HG03097 (cell line): ENCODE measurements around the gene CDC40.

ENCODE experiments used
- ATAC-seq: cut with Tn5 transposase; IDR thresholded peaks from one replicate; pipeline ENCODE4 v1.9.1; 2021; ENCODE audit not compliant: unreplicated experiment, low FRiP score

Gene CDC40

DNA sequence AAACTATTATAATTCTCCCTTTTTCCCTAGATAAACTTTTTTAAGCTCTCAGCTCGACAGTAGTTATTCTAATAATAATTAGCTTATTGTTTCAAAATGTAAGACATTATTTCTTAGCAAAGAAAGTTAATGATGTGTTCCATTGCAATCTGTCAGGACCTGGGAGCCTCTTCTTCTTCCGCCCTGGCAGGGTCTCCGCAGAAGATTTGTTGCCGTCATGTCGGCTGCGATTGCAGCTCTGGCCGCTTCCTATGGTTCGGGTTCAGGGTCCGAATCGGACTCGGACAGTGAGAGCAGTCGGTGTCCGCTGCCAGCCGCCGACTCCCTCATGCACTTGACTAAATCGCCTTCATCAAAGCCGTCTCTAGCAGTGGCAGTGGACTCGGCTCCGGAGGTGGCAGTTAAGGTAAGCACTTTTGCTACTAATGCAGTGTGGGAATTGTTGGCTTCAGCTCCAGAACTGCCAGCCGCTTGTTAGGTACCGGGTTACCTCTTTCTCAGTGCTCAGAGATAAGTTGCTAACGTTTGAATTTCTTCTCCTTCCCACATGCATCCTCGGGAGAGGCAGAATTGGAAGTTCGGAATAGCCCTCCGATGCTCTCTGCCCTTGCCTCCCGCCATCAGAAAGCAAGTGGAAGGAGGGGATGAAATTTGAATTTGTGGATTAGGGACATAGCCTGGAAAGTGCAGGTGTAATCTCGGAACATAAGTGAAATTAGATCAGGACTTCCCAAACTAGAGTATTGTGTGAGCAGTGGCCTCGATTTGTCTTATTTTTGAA, at the start of gene CDC40:
CDC40 (plus strand) TSS at position 200 of the 781 bp plus-strand sequence; CDS start at position 218, 18 bp downstream.
- ATAC-seq: peak; percentile 40

DNA sequence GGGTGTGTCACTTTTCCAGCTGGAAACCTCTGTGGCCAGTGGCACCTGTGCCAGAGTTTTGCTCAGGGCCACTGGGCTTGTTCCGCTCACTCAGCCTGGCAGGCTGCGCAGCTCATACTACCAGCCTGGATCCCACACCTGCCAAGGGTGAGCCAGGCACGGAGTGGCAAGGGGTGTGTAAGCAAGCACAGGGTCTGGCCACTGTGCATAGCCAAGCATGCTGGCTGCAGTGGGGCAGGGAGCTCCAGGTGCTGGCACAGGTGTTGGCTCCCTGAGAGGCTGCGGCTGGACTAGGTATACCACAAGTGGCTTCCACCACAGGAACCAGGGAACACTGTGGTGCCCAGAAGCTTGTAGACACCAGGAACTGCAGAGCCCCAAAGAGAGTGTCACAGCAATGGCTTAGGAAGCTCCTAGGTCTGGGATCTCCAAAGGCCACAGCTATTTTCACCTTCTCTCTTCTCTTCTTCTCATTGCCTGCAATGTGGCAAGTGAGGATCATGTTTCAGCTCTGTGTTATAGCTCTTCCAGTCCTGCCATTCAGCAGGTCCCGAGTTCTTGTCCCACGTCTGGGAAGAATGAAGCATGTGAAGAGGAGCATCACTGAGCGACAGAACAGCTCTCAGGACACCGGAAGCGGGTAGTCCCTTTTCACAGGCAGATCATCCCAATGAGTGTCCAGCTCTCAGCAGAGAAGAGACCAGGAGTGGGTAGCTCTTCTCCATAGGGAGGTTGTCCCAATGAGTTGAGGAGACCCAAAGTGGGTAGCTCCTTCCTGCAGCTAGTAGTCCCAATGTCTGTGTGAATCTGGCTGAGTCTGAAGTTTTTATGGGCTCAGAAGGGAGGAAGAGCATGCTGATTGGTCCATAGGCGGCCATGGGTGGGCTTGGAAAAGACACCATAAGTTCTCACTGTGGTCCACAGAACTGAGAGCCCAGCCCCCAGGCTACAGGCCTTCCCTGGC, 42.0 kb upstream of the CDC40 start:
- no peak for ATAC-seq

DNA sequence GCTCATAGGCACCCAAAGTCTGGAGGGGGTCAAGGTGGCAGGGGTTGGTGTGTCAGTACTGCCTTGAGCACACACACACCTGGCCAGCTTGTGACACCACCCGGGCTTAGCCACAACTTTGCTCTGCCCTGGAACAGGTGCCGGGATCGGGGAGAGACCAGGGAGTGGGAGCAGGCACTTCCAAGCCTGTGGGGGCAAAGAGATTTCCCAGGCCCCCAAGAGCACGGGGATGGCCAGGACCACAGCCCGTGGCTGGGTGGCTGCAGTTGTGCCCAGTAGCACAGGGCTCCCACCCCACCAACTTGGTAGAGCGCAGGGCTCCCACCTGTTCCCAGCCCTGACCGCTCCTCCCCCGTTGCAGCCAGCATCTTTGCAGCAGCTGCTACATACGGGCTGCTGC, 41.2 kb upstream of the CDC40 start:
- ATAC-seq: no peak

DNA sequence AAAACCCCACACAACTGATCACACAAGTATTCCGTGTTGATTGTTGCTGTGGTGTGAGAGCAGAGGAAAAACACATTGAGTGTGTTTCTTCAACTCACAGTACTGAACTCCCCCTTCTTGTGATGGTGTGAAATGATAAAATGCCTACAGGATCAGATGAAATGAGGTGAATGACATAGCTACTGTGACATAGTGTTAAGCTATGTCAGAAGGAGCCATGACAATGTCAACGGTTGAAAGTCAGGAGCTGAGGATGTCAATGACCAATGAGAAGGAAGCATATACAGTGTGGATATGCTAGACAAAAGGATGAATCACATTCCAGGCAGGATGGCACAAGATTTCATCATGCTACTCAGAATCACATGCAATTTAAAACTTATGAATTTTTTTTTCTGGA, 39.6 kb upstream of the CDC40 start:
- no peak for ATAC-seq

DNA sequence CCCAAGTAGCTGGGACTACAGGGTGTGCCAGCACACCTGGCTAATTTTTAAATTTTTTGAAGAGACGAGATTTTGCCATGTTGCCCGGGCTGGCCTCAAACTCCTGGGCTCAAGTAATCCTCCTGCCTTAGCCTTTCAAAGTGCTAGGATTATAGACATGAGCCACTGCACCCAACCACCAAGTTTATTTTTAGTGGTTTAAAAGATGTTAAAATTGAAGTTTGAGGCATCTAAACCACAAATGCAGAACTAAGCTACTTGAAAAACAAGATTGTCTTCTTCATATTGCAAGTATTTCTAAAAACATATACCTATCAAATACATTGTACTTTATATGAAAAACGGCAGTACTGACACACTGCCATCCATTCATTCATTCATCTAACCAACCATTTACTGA, 32.4 kb upstream of the CDC40 start:
- no peak for ATAC-seq

DNA sequence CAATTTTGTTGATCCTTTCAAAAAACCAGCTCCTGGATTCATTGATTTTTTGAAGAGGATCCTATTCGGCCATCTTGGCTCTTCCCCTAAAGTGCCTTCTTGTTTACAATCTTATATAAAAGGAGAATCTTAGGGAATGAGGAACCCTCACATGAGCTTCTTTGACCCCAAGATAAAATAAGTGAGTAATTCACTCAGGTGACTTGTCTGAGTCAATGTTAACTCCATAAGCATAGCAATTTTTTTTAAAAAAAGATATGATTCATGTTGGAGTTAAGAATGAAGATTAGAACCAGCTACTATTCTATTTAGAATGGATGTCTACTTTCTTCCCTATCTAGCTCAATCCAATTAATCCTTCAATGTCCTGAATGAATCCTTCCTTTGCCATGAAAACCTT, 21.7 kb upstream of the CDC40 start:
- no peak for ATAC-seq

DNA sequence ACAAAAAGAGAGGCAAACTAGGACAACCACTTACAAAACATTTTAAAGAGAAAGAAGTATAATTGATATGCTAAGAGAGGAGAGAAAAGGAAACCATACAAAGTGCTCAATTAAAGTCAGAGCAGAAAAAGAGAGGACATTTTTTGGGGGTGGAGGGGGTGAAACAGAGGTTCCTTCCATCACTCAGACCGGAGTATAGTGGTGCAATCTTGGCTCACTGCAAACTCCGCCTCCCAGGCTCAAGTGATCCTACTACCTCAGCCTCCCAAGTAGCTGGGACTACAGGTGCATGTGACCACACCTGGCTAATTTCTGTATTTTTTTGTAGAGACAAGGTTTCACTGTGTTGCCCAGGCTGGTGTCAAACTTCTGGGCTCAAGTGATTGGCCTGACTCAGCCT, 10.1 kb upstream of the CDC40 start:
- no peak for ATAC-seq

DNA sequence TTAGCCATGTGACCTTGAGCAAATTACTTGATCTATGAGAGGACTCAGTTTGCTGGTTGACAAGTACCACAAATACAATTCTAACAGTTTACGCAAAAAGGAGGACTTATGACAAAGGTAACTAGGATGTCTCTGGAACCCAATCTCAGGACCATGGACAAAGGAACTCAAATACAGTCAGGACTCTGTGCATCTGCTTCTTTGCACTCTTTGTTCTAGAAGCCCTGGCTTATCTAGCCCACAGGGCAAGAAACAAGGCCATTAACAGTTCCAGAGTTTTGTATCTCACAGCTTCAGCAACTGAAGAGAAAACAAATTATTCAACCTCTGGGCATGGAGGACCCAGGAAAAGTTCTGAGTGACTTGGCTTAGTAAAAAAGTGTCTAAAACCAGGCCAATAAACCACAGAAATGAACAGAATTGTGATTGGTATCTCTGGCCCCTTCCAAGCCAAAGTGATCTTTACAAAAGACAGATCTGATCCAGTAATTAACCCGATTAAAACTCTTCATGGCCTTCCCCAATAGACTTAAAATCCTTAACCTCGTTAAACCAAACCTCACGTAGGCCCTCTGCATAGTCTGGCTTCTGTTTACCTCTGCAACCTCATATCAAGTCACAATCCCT, 6.6 kb upstream of the CDC40 start:
- no peak for ATAC-seq

DNA sequence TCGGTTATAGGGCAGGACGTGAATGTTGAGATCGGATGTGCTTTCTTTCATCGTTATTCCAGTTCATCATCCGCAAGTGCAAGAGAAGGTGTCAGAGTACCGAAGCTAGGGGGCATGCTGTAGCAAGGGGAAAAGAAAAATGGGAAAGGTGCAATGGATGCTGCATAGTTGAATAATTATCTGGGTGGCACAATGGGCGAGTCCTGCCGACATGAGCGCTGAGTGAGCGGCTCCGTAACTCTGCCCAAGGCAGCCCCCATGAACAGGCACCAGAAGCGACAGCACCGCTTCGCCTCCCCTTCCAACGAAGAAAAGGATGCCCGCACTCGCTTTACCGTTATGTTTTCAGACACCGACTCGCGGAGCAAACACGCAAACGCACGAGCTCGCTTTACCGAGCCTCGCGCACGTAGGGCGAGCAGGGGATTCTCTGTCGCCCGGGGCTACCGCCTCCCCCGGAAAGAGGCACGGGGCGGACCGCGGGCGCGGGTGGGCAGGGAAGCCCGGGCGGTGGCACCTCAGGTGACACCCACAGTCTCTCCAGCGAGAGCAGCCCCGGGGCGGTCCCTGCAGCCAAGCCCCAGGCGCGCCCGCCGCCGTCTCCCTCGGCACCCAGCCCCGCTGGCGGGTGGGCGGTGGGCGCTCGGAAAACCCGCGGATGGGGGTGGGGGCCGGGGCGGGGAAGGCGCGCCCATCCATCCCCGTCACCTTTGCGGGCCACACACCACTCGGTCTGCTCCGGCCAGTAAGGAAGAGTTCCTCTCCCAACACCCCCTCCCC, 1.4 kb upstream of the CDC40 start:
- peak; percentile 26 for ATAC-seq

DNA sequence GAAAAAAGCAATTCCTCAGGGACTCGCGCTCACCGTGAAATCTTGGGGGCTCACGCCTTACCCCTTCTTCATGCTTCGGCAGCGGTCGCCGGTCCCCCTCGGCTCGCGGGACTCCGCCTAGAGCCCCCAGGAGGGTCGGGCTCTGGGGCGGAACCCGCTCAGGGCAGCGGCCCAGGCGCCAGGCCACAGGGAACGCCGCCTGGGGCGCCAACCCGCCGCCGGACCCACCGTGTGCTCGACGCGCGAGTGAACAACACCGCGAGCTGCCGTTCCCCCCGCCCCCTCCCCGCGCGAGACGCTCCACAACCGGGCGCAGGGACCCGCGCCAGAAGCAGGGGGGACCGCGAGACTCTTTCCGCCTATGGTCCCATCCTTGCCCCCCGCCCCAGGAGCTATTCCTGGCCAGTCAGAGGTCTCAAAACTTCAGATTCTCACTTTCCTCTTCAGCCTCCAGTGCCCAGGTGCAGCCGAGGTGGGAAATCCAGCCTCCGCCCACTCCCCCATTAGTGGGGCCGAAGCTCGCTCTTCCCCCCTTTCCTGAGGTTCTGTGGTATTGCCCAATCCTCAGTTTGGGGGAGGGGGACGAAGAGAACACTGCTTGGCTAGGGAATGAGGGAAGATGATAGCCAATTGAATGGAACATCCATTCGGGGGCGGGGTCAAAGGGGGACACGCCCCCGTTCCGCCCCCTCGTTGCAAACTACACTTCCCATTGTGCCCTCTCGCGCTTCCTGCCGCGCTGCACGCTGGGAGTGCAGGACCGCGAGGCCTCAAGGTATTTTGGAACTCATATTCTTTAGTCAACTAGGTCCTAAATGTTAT, 610 bp upstream of the CDC40 start, which contains the start of gene WASF1:
WASF1 (minus strand) TSS at position 265 of the 822 bp plus-strand sequence. CDS start 52,069 bp downstream, outside the sequence.
- ATAC-seq: peak; percentile 81

DNA sequence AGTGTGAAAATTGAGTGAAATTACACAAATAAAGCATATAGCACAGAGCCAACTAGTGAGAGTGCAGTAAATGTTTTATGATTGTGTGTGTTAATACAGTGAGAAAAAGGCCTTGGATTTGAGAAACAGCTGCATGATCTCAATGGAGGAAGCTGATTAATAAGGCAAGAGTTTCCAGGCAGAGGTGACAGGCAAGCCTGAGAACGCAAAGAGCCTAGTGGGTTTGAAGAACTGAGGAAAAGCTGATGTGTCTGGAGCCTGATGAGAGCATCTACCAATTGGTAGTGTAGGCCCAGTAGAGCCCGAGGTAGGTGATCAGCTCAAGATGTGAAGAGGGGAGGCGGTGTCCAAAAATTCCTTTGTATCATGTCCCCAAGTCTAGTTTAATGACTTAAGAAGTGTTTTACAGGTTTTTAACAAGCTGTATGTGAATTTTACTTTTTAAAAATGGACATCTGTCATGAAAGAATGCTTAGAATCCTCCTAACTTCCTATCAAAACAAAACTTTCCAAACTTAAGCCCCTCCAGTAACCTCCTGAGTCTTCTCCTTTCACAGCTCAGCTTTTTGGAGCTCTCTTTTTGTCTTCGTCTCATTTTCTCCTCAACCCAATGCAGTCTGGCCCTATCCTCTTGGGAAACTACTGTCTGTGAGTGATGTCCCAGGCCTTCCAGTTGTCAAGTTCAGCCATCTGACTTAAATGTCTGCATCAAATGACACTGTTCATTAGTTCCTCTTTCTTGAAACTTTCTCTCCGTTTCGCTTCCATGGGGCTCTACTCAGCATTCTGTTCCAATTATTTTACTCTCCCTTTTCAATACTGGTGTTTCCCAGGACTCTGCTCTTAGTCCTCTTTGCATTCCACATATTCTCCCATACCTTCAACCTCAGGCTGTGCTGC, 1.2 kb downstream of the CDC40 start:
- no peak for ATAC-seq

DNA sequence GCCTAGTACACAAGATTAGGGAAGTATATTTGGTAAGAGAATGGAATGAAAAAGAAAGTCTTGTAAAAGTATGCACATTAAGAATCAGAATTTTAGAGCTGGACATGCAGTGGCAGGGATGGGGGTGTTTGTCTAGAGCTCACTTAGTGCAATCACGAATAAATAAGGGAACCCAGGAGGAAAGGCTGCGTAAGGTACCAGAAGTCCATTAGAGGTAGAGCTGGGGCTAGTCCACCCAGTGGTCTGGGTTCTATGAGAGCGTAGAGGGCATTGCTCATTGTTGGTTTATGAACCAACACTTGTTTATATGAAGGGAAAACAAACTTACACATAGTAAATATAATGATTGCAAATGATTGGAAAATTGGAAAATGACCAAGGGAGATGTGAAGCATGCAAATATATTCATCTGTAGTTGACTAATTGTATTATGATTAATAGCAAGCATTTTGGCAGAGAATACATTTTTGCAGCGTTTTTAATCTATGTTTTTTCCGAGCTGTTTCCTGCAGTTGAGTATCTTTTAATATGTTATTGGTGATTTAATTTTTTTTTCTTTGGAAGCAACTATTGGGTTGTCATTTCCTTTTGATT, 3.2 kb downstream of the CDC40 start:
- ATAC-seq: no peak

DNA sequence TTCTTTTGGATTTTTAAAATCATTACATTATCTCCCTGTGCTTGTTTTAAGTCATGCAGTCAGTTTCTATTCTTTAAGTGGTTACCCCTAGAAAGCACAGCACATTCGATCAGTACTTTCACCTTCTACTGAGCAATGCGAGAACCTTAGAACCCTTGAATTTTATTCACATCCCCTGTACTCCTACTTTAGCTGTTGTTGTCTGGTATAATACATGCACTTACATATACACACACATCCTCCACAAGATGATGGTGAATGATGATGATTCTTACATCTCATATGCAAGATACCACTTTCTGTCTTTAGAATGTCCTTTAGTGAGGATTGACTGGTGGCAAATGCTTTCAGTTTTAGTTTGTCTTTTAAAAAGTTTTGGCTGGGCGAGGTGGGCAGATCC, 5.7 kb downstream of the CDC40 start:
- ATAC-seq: peak; percentile 46

DNA sequence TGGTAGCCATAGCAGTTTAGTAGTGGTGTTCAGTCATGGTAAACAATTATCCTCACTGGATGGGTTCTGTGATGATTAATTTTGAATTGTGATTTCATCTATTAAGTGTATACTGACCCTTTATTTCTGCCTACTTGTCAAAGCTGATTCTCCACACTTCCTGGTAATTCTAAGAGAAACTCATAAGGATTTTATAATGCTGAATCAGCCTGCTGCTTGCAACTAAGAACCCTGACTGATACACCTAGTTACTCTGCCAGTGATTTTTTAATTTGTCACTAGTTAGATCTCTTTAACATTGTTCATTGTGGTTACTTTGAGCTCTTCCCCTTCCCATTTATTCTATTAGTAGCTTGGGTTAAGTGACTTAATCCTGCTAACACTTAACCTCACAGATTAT, 8.6 kb downstream of the CDC40 start:
- no peak for ATAC-seq

DNA sequence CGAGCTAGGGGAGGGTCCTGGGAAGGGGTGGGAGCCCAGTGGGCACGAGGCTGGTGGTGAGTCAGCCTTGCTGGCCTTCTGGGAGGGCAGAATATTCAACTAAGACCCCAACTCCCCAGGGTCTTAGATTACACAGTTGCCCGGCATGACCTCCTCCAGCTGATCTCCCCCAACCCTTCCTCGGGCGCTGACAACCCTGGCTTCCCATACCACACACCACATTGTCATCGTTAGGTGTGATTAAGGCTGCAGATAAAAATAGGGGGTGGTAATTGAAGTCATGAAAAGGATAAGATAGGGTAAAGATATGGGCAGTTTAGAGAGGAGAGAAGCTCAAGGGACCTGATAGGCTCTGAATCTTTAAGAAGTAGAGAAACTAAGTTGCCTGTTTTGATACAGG, 10.5 kb downstream of the CDC40 start:
- no peak for ATAC-seq

DNA sequence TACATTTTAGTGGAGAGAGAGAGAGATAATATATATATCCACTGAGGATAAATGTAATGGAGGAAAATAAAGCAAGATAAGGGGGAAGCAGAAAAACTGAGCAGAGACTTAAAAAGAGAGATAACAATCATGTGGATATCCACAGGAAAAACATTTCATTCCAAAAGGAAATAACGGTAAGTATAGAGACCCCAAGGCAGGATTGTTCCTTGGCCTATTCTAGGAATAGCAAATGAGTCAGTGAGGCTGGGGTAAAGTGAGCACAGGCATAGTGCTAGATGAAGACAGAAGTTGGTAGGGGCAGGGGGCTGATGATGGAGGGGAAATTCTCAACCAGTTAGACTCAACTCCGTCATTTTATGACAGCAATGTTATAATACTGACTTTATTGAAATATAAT, 11.2 kb downstream of the CDC40 start:
- ATAC-seq: no peak

DNA sequence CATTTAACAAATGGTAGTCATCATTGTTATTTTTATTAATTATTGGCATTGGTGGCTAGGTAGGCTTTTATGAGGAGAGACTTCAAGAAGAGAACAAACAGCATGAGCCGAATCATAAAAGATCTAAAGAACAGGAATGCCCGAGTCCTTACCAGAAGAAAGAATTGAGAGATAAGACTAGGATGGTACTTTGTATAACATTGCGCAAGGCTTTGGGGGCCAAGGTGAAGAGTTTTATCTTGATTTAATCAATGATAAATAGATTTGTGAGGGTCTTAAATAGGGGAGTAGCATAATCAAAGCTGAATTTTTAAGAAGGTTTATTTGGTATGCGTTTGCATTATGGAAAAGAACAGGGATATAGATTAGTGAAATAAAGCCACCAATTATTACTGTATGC, 15.4 kb downstream of the CDC40 start:
- ATAC-seq: no peak

DNA sequence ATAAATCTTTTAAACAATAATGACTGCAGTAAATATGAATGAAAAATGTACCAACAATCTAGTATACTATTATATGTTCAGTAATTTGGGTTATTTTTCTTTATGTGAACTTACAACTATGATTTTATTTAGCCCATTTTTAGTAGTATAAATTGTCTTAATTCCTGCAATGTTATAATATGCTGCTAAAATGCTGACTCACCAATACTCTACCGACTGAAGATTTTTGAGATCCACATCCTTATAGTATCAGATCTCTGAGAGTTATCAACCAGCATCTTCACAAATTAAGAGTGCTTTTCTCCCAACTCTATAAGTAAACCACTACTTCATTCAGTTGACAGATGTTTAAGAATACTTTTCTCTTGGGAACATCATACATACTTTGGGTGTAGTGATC, 16.6 kb downstream of the CDC40 start:
- no peak for ATAC-seq
